ENCODE data around the gene ETNPPL. TPM values are rescaled to one million over a fixed set of nuclear protein-coding genes. Genes with fewer than 3 reads are reported as not detected.

ETNPPL gene
- total and polyA plus RNA-seq, 2 of the 13 experiments (the other 11 are each of a cell fraction or from before 2014, with no cell fraction given), result 1.4 to 6.0 TPM

DNA sequence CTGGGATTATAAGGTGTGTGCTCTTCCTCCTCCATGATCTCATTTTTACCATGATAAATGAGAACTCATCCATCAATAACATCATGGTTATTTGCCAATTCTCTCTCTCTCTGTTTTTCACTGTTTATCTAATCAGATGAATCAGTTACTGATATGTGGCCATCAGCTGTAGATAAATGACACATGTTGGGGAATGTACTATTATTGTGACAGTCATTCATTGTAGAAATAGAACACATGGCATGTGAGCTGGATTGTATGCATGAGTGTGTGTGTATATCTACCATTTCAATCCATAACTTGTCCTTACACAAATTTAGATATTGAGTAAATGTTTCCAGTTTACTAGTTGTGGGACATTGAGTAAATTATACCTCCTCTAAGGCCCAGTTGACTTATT is 59.5 kb downstream of the ETNPPL start (continued):
- TF ChIP-seq, protein P1, sequence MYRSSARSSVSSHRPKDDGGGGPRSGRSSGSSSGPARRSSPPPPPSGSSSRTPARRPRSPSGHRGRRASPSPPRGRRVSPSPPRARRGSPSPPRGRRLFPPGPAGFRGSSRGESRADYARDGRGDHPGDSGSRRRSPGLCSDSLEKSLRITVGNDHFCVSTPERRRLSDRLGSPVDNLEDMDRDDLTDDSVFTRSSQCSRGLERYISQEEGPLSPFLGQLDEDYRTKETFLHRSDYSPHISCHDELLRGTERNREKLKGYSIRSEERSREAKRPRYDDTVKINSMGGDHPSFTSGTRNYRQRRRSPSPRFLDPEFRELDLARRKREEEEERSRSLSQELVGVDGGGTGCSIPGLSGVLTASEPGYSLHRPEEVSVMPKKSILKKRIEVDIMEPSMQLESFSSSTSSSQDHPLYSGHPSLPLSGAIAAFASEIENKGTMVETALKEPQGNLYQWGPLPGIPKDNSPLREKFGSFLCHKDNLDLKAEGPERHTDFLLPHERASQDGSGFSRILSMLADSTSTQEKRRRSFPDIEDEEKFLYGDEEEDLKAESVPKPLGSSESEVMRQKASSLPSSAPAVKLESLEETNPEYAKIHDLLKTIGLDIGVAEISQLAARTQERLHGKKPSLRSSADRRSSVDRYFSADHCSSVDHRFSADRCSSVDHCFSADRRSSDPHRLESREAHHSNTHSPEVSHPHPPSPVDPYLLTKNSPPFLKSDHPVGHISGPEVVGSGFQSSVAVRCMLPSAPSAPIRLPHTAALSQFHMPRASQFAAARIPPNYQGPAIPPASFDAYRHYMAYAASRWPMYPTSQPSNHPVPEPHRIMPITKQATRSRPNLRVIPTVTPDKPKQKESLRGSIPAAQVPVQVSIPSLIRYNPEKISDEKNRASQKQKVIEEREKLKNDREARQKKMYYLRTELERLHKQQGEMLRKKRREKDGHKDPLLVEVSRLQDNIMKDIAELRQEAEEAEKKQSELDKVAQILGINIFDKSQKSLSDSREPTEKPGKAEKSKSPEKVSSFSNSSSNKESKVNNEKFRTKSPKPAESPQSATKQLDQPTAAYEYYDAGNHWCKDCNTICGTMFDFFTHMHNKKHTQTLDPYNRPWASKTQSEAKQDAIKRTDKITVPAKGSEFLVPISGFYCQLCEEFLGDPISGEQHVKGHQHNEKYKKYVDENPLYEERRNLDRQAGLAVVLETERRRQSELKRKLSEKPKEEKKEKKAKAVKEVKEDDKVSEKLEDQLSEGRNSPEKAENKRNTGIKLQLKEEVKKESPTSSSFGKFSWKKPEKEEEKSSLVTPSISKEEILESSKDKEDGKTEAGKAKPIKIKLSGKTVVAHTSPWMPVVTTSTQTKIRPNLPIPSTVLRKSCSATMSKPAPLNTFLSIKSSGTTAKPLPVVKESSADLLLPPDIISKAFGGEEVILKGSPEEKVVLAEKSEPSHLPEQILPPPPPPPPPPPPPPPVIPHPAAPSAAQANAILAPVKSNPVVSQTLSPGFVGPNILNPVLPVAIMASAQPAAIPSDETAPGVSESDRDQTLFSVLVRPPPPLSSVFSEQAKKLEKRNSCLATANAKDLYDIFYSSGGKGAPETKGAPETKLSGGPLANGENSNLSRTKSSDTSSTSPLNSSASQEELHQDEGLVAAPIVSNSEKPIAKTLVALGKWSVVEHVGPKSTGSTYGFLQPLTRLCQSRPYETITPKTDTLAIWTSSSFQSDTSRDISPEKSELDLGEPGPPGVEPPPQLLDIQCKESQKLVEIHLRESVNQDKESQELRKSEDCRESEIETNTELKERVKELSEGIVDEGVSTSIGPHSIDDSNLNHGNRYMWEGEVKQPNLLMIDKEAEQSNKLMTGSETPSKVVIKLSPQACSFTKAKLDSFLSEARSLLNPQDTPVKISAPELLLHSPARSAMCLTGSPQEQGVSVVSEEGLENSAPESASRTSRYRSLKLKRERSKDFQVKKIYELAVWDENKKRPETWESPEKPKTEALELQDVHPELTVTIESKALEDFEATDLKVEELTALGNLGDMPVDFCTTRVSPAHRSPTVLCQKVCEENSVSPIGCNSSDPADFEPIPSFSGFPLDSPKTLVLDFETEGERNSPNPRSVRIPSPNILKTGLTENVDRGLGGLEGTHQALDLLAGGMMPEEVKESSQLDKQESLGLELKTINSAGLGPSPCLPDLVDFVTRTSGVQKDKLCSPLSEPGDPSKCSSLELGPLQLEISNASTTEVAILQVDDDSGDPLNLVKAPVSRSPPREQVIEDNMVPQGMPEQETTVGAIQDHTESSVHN (CRISPR knock-in tag; IDR thresholded peaks at IDR 0.05), result no peak
- TF ChIP-seq MAZ (IDR thresholded peaks at IDR 0.05; ENCODE audit: borderline replicate concordance, low read depth, low read length) (no peak), MAZ (CRISPR knock-in tag; IDR thresholded peaks at IDR 0.05; ENCODE audit: low read depth) (no peak), TOE1 (CRISPR knock-in tag; IDR thresholded peaks at IDR 0.05) (no peak), MYC (CRISPR knock-in tag; IDR thresholded peaks at IDR 0.05; ENCODE audit: borderline replicate concordance) (no peak), GABPA (IDR thresholded peaks at IDR 0.05; ENCODE audit: low read depth, low read length) (no peak), GABPA (CRISPR knock-in tag; IDR thresholded peaks at IDR 0.05; ENCODE audit: low read depth) (no peak)
- TF ChIP-seq, protein P2, sequence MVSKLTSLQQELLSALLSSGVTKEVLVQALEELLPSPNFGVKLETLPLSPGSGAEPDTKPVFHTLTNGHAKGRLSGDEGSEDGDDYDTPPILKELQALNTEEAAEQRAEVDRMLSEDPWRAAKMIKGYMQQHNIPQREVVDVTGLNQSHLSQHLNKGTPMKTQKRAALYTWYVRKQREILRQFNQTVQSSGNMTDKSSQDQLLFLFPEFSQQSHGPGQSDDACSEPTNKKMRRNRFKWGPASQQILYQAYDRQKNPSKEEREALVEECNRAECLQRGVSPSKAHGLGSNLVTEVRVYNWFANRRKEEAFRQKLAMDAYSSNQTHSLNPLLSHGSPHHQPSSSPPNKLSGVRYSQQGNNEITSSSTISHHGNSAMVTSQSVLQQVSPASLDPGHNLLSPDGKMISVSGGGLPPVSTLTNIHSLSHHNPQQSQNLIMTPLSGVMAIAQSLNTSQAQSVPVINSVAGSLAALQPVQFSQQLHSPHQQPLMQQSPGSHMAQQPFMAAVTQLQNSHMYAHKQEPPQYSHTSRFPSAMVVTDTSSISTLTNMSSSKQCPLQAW (CRISPR knock-in tag; IDR thresholded peaks at IDR 0.05), result no peak

Data from HepG2 (cell line).